Stimulated activated CD8-positive, alpha-beta memory T cell treated with anti-CD3 and anti-CD28 coated beads, Interleukin-15, amount 100 ng/mL, for 48 hours (primary cell): ENCODE measurements around the gene SPTLC1.
"Not testable (repeated sequence)": the region's sequence is repeated elsewhere in the genome, so short reads cannot be mapped to it uniquely, and the experiment has no call there.

ENCODE experiments used
- DNase-seq, 2 donors: peaks; one replicate each; pipeline ENCODE4 v3.0.0-alpha.2; 2020; ENCODE audit warnings: low read depth in 2 of 2

SPTLC1 gene

GRCh38 chr9:92033307-92033706, 81.9 kb downstream of the SPTLC1 start:
- DNase-seq, result no peak

GRCh38 chr9:92032891-92033290, 82.3 kb downstream of the SPTLC1 start:
- no peak for DNase-seq

- no peak for DNase-seq
These were observed 84.8 kb downstream of the SPTLC1 start for GRCh38 chr9:92030367-92030766.

GRCh38 chr9:92029553-92029952, 85.7 kb downstream of the SPTLC1 start:
- no peak for DNase-seq

DNA sequence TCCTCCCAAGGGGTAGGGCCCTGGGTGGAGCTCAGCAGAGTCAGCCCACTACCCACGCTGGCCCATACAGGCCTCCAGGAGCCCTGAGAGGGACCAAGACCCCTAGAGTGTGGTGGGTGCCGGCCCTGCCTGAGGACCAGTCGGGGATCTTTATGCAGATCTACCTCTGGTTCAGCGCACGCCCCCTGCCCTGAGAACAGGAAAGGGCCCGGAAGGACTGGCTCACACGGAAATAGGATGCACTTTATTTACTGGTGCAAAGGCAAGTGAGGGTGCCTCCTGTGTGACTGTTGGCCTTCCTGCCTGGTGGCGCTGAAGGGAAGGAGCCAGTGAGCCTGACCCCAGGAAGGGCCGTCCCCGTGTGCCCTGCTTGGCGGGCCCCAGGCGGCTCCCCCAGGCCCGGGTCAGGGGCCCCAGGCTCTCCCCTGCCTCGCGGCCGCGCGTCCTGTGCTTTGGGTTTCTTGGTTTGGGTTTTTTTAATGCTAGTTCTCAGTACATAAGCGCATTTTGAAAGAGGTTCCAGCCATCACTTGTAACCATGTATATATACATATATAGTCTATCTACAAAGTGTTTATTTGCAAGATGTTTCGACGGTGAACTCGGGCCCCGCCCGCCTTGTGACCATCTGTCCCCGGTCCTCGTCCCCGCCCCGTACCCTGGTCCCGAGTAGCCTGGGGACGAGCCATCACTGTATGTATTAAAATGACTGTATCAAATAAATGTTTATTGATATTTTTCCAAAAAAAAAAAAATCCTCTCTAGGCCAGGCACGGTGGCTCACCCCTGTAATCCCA, 88.8 kb downstream of the SPTLC1 start:
- no peak for DNase-seq

DNA sequence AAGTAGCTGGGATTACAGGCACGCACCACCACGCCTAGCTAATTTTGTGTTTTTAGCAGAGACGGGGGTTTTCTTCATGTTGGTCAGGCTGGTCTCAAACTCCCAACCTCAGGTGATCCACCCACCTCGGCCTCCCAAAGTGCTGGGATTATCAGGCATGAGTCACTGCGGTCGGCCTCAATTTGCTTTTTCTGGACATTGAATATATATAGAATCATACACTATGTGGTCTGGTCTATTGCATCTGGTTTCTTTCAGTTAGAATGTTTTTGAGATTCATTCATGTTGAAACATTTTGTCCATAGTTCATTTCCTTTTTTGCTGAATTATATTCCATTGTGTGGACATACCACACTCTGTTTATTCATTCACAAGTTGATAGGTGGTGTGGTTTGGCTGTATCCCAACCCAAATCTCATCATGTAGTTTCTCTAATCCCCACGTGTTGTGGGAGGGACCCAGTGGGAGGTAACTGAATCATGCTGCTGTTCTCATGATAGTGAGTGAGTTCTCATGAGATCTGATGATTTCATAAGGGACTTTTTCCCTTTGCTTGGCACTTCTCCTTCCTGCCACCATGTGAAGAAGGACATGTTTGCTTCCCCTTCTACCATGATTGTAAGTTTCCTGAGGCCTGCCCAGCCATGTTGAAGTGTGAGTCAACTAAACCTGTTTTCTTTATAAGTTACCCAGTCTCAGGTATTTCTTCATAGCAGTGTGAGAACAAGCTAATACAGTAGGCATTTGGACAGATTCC, 93.2 kb downstream of the SPTLC1 start:
- DNase-seq, result not testable (repeated sequence)

DNA sequence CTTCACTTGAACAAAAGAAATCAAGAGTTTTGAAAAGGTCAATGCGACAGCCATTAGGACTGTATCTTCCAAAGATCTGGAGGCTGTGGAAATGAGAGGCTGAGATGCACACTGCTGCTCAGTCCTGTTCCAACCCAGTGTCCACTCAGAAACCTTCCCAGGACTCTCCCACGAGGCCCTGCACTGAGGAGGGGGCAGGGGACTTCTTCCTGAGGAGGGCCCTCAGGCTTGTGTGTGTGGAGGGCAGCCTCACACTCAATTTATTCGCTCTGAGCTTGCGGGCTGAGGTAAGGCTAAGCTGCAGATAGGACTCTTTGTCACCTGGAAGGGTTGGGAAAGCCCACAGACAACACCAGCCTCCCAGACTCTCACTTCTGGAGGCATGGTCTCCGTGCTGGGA, 95.6 kb downstream of the SPTLC1 start:
- DNase-seq, result no peak

DNA sequence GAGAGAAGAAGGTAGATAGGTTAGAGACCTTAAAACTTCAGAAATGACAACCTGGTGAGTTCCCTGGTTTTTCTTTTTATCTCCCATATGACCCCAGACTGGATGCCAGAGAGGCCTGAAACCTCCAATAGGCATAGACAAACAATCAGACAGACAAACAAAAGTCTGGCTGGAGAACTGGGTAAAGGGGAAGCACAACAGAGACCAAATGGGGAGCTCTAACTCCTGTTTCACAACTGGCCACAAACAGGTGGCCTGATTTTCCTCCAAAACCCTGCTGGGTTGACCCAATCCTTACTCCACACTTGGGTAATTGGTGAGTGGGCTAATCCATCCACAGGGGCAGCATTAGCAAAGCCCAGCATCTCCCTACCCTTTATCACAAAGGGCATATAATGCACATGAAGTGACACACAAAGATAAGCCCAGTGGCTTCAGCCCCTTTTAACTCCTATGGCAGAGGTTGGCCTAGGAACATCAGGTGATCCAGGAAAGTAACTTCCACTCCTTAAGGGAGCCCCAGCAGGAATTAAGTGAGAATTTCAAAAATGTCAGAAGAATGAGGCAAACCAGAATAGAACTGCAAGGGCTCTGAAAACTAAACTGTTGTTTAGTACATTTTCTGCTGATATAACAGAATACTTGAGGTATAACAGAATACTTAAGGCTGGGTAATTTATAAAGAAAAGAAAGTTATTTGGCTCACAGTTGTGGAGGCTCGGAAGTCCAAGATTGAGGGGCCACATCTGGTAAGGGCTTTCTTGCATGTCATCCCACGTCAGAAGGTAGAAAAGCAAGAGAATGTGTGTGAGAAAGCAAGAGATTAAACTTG, 104.3 kb downstream of the SPTLC1 start:
- DNase-seq, result no peak

- not testable (repeated sequence) for DNase-seq
These were observed 105.0 kb downstream of the SPTLC1 start for GRCh38 chr9:92010253-92010652.

DNA sequence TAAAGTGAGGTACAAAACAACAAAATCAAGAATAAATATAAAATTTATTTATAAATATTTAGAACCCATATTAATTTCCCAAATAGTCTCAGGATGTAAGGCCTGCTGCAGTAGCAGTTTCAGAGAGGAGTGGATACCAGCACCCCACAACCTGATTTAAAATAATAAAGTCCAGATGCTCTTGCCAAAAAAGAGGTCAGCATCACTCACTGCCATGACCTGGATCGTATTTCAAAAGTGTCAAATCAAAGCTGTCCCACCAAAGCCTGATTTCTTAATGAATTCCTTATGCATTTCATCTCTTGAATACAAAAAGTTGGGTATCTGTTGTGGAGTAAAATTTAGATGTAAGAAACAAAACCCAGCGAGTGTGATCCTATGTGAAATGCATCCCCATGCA, 107.2 kb downstream of the SPTLC1 start:
- no peak for DNase-seq

DNA sequence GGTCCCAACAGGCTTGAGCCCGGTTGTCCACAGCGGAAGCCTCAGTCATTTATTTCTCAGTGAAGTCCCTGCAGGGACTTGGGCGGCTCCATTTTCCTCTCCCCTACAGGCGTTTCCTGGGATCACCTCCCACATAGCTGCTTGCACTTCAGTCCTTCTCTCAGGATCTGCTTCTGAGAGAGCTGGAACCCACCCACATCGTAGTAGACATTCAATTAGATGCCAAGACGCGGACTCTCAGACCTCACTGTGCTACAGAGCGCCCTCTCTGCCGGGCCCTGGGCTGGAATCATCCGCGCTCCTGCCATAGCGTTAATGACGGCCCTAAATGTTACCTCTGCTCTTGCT, 111.2 kb downstream of the SPTLC1 start:
- no peak for DNase-seq

DNA sequence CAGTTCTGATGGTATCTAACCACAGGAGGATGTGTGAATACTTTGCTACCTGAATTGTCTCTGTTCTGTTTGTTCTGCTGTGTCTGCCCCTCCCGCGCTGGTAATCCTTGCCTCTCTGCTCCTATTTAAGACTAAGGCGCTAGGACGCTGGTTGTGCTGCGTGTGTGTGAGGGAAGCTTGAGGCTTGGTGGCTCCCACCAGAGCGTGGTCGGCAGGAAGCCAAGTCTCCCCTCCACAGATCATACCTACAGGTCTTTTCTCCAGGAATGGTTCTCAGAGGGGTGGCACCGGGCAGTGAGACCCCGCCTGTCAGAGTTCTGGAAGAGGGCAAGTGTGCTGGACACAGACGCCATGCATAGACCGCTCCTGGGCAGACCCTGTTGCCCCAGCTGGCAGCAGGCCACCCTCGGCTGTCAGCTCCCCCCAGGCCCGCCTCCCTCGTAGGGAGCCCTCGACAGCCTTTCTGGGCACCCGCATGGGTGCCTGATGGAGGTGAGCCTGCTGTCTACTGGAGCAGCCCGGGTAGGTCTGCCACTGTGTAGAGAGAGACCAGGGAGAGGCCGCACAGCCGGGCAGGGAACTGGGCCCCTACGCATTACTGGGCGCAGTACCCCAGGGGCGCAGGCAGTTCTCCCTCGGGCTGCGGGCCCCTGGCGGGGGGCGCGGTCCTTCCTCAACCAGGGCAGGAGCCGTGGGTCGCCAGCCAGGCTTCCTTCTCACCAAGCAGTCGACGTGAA, 111.7 kb downstream of the SPTLC1 start:
- DNase-seq, result no peak

DNA sequence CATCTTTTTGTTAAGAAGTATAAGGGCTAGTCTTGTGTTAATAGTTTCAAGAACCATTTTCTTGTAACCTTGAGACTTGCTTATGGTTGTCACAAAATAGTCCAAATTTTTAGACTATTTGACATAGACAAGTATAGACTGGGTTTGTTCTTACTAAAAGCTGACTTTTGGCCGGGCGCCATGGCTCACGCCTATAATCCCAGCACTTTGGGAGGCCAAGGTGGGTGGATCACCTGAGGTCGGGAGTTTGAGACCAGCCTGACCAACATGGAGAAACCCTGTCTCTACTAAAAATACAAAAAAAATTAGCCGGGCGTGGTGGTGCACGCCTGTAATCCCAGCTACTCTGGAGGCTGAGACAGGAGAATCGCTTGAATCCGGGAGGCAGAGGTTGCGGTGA, 113.3 kb downstream of the SPTLC1 start:
- not testable (repeated sequence) for DNase-seq

DNA sequence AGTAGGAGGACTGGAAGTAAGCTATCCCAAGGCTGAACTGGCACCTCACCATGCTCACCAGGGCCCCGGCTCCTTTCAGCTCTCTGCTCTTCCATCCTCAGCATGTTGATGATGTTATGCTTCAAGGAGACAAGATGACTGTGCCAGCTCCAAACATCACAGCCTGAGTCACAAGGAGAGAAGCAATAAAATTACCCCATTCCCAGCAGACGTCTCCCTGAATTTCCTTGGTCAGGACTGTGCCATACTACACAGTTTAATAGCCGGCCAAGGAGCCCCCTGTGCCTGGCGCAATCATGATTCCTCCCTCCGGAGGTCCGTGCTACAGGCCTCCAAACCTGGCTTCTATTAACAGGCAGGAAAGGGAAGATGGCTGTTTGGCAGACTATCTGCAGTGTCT, 114.0 kb downstream of the SPTLC1 start:
- no peak for DNase-seq

- DNase-seq, result no peak
These were observed 120.1 kb downstream of the SPTLC1 start for GRCh38 chr9:91995000-91995655.

- no peak for DNase-seq
These were observed 120.8 kb downstream of the SPTLC1 start for GRCh38 chr9:91994422-91994821.

DNA sequence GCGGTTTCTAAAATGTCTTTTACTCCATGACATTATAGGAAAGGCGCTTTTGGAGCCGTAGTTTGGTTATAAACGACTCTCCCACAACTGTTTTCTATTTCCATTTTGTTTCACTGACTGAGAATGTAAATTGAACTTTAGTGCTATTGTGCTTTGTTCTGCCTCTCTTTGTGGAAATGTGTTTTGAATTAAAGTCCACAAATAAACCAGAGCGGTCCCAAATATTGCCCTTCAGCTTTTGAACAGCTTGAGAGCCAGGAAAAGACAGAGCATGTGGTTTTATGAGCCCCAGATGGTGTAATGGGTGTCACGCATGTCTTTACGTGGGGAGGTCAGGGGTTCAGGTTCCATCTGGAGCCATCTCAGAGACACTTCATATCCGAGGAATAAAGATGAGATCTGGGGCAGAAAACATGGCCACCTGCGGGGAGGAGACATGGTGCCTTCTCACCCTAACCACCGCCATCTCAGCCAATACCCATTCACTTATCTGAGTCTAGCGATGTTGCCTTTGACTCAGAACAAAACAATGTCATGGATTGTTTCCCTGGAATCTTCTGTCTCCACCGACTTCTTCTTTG, 122.7 kb downstream of the SPTLC1 start:
- no peak for DNase-seq

- no peak for DNase-seq
These were observed 123.4 kb downstream of the SPTLC1 start for GRCh38 chr9:91991721-91992341.

- no peak for DNase-seq
These were observed 129.0 kb downstream of the SPTLC1 start for GRCh38 chr9:91986248-91986647.

DNA sequence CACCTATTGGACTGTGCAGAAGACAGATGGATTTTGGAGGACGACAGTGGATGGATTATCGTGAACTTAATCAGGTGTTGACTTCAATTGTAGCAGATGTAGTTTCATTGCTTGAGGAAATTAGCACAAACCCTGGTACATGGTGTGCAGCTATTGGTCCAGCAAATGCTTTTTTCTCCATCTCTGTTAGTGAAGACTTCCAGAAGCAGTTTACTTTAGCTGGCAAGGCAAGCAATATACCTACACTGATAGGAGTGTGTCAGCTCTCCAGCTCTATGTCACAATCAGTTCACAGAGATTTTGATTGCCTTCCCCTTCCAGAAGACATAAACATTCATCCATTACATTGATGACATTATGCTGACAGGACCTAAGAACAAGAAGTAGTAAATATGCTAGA, 129.5 kb downstream of the SPTLC1 start:
- DNase-seq, result no peak
